Brain microvascular endothelial cell (primary cell): ENCODE results near the gene SIK3.
"Not testable (repeated sequence)": the region's sequence is repeated elsewhere in the genome, so short reads cannot be mapped to it uniquely, and the experiment has no call there.

ENCODE experiments used
- DNase-seq: peaks from one replicate; pipeline ENCODE4 v3.0.0-alpha.2; 2020
- H3K27ac ChIP-seq: fragments of 250-450 bp; sonication (Bioruptor Pico); 2 replicates; pipeline ENCODE4 v1.5.1; 2020; ENCODE audit warnings: mild to moderate bottlenecking, moderate library complexity
- H3K27me3 ChIP-seq: fragments of 250-450 bp; sonication (Bioruptor Pico); replicated peaks from 2 replicates; pipeline ENCODE4 v1.5.1; 2020; ENCODE audit warnings: mild to moderate bottlenecking
- H3K36me3 ChIP-seq: fragments of 250-450 bp; sonication (Bioruptor Pico); replicated peaks from 2 replicates; pipeline ENCODE4 v1.5.1; 2020; ENCODE audit warnings: mild to moderate bottlenecking
- H3K4me3 ChIP-seq: 2 replicates; pipeline ENCODE4 v1.5.1; 2011; ENCODE audit warnings: low read depth, mild to moderate bottlenecking, control low read depth, low read length, moderate library complexity
- CTCF ChIP-seq: IDR thresholded peaks from 2 replicates; pipeline ENCODE4 v1.5.1; 2011; ENCODE audit warnings: low read depth, mild to moderate bottlenecking, moderate library complexity, low read length, control low read depth, inconsistent platforms; ENCODE audit errors: missing control alignments
- in situ Hi-C: cut with HindIII; loops from 2 replicates; pipeline ENCODE4 v1.10.0; 2017; ENCODE audit warnings: low sequenced_read_pairs, low pct_ligation_motif_present

The SIK3 gene

GRCh38 chr11:117127171-117127901 is 29.1 kb upstream of the SIK3 start:
- no peak for TF ChIP-seq CTCF
- Histone ChIP-seq H3K27me3 (no peaks in the 10 kb centered on the region), H3K27ac (no peak overlapping the region), H3K4me3 (no peak overlapping the region), H3K36me3 (no peaks in the 10 kb centered on the region)
- no peak for DNase-seq
- in situ Hi-C loops = no loop called here

- in situ Hi-C loops = no loop called here
- no peak for TF ChIP-seq CTCF
- no peak for DNase-seq
- Histone ChIP-seq H3K27me3 (no peaks in the 10 kb centered on the region), H3K36me3 (no peaks in the 10 kb centered on the region), H3K27ac (no peak overlapping the region), H3K4me3 (no peak overlapping the region)
Measured at GRCh38 chr11:117126223-117126965, 28.2 kb upstream of the SIK3 start.

- in situ Hi-C loops = no loop called here
- no peak for TF ChIP-seq CTCF
Measured at GRCh38 chr11:117122556-117122955, 24.3 kb upstream of the SIK3 start.

GRCh38 chr11:117121176-117121575 is 22.9 kb upstream of the SIK3 start:
- no peak overlapping the region for H3K4me3 ChIP-seq
- no peaks in the 10 kb centered on the region for H3K36me3 ChIP-seq
- no peak overlapping the region for H3K27ac ChIP-seq
- DNase-seq = no peak
- no peaks in the 10 kb centered on the region for H3K27me3 ChIP-seq
- no peak for TF ChIP-seq CTCF
- in situ Hi-C loops = no loop called here

More at GRCh38 chr11:117122556-117122955, 24.3 kb upstream of the SIK3 start:
- H3K27me3 ChIP-seq = no peaks in the 10 kb centered on the region
- no peak overlapping the region for H3K4me3 ChIP-seq
- no peak overlapping the region for H3K27ac ChIP-seq
- H3K36me3 ChIP-seq = no peaks in the 10 kb centered on the region
- no peak for DNase-seq

- no peak for TF ChIP-seq CTCF
- no peak for DNase-seq
- H3K36me3 ChIP-seq = no peaks in the 10 kb centered on the region
- H3K4me3 ChIP-seq = no peak overlapping the region
- no peak overlapping the region for H3K27ac ChIP-seq
- in situ Hi-C loops = no loop called here
- no peaks in the 10 kb centered on the region for H3K27me3 ChIP-seq
Measured at GRCh38 chr11:117117681-117118080, 19.5 kb upstream of the SIK3 start.

- in situ Hi-C loops, H3K27me3 ChIP-seq: not testable (repeated sequence)
Measured at GRCh38 chr11:117112939-117113338, 14.7 kb upstream of the SIK3 start.

GRCh38 chr11:117112497-117112896 is 14.3 kb upstream of the SIK3 start:
- H3K27me3 ChIP-seq, H3K36me3 ChIP-seq, DNase-seq, H3K27ac ChIP-seq, H3K4me3 ChIP-seq, in situ Hi-C loops: not testable (repeated sequence)

More at GRCh38 chr11:117112939-117113338, 14.7 kb upstream of the SIK3 start:
- not testable (repeated sequence) for H3K36me3 ChIP-seq, H3K27ac ChIP-seq, H3K4me3 ChIP-seq, DNase-seq
